ENCODE measurements around the gene CDK19. TPM values are rescaled to one million over a fixed set of nuclear protein-coding genes. Genes with fewer than 3 reads are reported as not detected.

The CDK19 gene
- total and polyA plus RNA-seq, 2 experiments from 2014 or later = 5.6 to 11.1 TPM

GRCh38 chr6:110574817-110575216 lies 240.5 kb downstream of the CDK19 start:
- Histone ChIP-seq H3K4me1 (ENCODE audit: low read depth) (no peaks in the 10 kb centered on the region), H3K9me3 (ENCODE audit: low read depth) (no peaks in the 10 kb centered on the region), H3K27me3 (no peaks in the 10 kb centered on the region), H3K27ac (no peak overlapping the region), H3K4me3 (no peak overlapping the region), H3K36me3 (no peaks in the 10 kb centered on the region)
- DNase-seq (ENCODE audit: low read depth in 1 of 2, low spot score in 1 of 2) = no peak
- no peak for TF ChIP-seq CTCF (IDR thresholded peaks at IDR 0.05; ENCODE audit: low read depth, low read length)

GRCh38 chr6:110573537-110573936 lies 241.7 kb downstream of the CDK19 start:
- DNase-seq (ENCODE audit: low read depth in 1 of 2, low spot score in 1 of 2) = no peak
- Histone ChIP-seq H3K27ac (no peak overlapping the region), H3K9me3 (ENCODE audit: low read depth) (no peaks in the 10 kb centered on the region), H3K27me3 (no peaks in the 10 kb centered on the region), H3K4me3 (no peak overlapping the region), H3K4me1 (ENCODE audit: low read depth) (no peaks in the 10 kb centered on the region), H3K36me3 (no peaks in the 10 kb centered on the region)
- TF ChIP-seq CTCF (IDR thresholded peaks at IDR 0.05; ENCODE audit: low read depth, low read length) = no peak

GRCh38 chr6:110573136-110573535 lies 242.1 kb downstream of the CDK19 start:
- H3K36me3 ChIP-seq = no peaks in the 10 kb centered on the region
- H3K4me3 ChIP-seq = no peak overlapping the region
- H3K4me1 ChIP-seq (ENCODE audit: low read depth) = no peaks in the 10 kb centered on the region
- H3K27me3 ChIP-seq = no peaks in the 10 kb centered on the region
- H3K9me3 ChIP-seq (ENCODE audit: low read depth) = no peaks in the 10 kb centered on the region
- H3K27ac ChIP-seq = no peak overlapping the region
- no peak for DNase-seq (ENCODE audit: low read depth in 1 of 2, low spot score in 1 of 2)
- no peak for TF ChIP-seq CTCF (IDR thresholded peaks at IDR 0.05; ENCODE audit: low read depth, low read length)

GRCh38 chr6:110567957-110568696 lies 247.1 kb downstream of the CDK19 start:
- Histone ChIP-seq H3K9me3 (ENCODE audit: low read depth) (no peaks in the 10 kb centered on the region), H3K27me3 (no peaks in the 10 kb centered on the region), H3K4me1 (ENCODE audit: low read depth) (peaks cover 13% of the 10 kb centered on the region), H3K27ac (no peak overlapping the region), H3K36me3 (no peaks in the 10 kb centered on the region), H3K4me3 (no peak overlapping the region)
- no peak for TF ChIP-seq CTCF (IDR thresholded peaks at IDR 0.05; ENCODE audit: low read depth, low read length)
- no peak for DNase-seq (ENCODE audit: low read depth in 1 of 2, low spot score in 1 of 2)

- Histone ChIP-seq H3K27me3 (no peaks in the 10 kb centered on the region), H3K4me1 (ENCODE audit: low read depth) (peaks cover 13% of the 10 kb centered on the region), H3K36me3 (no peaks in the 10 kb centered on the region), H3K9me3 (ENCODE audit: low read depth) (no peaks in the 10 kb centered on the region), H3K4me3 (no peak overlapping the region), H3K27ac (peak overlapping the region; percentile 82)
- no peak for TF ChIP-seq CTCF (IDR thresholded peaks at IDR 0.05; ENCODE audit: low read depth, low read length)
- DNase-seq (ENCODE audit: low read depth in 1 of 2, low spot score in 1 of 2) = peak in 1 of 2 donors; percentile 71
Observed at GRCh38 chr6:110566346-110567125, 248.7 kb downstream of the CDK19 start.

Measured in cardiac muscle cell (in vitro differentiated cells and primary cell).